NCI-H146 (cell line): ENCODE results near the gene KCNK3.
"Not testable (repeated sequence)": the region's sequence is repeated elsewhere in the genome, so short reads cannot be mapped to it uniquely, and the experiment has no call there.

Experiments
- DNase-seq: peaks from one replicate; lab custom pipeline; 2025; lab: John Stamatoyannopoulos, UW

Gene KCNK3

DNA sequence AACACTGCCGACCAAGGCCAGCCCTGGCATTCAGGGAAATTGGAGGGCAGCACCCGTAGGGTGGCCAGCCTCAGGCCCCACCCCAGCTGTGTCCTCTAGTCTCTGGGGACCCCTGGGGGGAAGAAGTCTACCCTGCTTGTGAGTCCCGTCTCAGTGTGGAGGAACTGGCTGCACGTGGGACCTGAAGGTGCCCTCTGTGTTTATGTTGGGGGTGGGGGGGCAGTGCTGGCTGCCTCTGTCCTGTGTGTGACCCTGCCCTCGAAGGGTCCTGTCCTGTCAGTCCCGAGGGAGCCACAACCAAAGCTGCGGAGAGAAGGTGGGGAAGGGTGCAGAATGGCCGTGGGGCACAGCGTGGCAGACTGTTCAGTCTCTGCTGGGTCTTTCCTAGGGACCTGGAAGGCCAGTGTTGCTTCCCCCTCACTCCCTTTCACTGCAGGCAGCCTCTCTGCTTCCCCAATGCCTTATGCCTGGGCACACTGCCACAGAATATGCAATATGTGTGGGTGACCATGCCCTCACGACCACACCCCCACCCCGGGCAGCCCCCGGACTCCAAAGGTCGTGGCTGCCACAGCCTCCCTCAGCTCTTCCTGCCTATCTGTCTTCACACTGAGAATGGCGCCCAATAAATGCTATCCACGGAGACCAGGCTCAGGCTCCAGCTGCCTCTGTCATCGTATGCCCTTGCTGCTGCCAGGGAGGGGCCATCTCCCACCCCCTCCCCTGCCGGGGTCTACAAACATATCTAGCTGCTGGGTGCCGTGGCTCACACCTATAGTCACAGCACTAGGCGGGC lies 38.2 kb downstream of the KCNK3 start:
- DNase-seq = no peak

DNA sequence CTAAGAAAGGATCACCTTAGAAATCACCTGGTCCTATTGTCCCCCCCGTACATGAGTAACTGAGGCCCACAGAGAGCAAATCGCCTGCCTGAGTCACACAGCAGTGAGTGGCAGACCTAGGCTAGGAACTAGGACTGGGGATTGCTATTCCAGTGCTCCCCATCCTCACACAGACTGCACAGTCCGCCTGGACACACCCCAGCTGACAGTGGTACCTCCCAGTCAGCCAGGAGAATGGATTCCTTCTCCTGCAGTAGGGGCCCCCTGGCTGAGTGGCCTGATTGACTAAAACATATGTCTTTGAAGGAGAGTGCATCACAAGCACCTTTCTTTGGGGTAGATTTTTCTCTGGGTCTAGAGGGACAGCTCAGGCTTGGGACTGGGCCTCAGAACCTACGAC lies 39.2 kb downstream of the KCNK3 start:
- DNase-seq = no peak

DNA sequence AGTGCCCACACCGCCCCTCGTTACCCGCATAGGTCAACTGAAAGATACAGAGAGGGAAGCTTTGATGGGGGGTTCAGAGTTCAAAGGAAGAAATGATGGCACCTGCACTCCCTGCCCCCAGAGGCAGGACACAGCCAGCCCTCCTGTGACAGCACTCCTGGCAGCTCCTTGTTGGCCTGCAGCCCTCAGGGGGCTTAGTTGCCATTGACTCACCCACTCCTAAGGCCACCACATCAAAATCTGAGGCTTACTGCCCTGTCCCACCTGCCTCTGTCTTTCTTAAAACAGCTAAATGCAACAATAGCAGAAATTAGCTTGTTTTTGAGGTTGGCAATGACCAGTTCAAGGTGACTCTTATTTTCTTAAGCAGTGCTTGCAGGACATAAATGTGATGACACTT lies 39.9 kb downstream of the KCNK3 start:
- DNase-seq = no peak

DNA sequence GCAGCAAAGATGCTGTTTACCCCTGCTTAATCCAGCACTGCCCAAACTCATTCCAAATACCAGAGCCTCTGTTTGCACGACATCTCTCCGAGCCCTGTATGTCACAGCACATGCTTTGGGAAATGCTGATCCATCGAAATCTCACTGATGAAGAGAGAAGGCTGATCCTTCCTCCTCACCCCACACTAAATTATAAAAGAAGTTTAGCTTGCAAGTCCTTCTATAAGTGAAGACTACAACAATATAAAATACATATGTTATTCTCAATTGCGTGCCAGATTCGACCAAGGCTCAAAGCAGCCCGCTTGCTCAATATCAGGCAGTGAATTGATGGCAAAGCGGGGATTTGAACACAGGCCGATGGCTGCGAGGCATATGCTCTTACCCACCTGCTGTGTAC lies 40.9 kb downstream of the KCNK3 start:
- DNase-seq = no peak

DNA sequence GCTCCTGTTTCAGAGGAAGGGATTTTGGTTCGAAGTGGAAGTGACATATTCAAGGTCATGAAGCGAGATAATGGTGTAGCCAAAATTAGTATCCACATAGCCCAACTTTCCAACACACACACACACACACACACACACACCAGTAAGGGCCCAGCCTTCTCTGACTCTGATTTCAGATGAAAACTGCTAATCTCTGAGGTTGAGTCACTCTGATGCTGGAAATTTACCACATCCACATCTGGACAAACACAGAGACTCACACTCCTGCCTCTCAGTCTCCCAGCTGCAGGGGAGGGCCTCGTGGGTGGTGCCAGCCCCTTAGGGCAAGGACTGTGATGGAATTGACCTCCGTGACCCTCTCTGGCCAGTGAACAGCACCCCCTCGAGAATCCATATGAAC lies 42.6 kb downstream of the KCNK3 start:
- DNase-seq = no peak

DNA sequence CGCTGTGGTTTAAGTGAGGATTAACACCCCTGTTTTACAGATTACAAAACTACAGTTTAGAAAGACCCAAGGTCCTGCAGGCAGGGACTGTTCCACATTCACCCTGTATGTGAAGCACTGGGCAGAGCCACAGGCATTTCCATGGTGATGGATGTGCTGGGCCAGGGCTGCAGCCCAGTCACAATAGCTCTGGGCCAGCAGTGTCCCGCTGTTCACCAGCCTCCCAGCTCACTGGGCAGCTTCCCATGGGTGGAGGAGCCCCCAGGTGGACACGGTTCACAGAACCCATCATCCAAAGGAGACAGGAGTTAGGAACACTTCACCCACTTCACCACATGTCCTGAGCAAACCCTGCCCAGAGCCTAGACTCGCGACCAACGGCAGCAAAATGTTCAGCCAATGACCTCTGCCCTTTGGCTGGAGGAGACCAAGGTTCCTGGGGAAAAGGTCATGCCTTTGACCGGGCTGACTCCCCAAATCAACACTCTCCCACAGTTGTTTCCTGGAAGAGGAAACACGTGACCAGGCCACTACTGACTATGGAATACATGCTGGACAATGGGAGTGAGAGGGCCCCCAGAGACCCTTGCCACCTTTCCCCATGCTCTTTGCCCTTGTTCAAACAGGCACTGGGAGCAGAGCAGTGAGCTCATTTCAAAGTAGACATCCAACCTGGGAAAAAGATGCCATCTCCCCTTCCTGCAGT lies 43.5 kb downstream of the KCNK3 start:
- DNase-seq = no peak

DNA sequence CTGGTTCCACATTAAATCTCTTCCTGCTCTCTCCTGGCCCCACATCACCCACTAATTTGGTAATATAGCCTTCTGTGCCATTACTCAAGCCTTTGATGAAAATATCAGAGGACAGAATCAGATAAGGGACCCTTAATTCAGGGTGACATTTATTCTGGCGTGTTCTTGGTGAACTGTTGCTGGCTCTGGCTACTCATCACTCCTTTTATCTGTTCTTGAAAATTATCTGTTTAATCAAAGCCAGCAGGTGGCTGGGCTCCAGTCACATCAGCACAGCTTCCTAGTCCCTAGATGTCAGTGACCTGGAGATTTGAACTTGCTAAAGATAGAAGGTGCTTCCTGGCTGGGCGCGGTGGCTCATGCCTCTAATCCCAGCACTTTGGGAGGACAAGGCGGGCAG lies 44.7 kb downstream of the KCNK3 start:
- peak; percentile 41 for DNase-seq

DNA sequence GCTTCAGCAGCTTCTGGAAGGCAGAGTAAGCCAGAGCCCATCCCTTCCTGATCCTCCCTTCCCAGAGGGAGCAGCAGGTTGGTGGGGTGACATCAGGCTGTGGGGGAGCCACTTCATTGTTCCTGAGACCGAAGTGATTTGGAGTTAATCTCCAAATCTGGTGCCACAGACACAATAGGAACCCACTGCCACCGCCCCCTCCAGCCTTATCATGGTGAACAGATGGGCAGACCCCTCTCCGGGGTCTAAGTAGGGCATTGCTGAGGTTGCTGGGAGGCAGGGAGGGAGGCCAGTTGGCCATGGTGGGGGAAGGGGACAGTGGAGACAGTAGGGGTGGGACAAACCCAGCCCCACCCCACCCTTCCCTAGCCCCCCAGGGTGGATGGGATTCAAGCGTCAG lies 46.0 kb downstream of the KCNK3 start:
- DNase-seq = no peak

DNA sequence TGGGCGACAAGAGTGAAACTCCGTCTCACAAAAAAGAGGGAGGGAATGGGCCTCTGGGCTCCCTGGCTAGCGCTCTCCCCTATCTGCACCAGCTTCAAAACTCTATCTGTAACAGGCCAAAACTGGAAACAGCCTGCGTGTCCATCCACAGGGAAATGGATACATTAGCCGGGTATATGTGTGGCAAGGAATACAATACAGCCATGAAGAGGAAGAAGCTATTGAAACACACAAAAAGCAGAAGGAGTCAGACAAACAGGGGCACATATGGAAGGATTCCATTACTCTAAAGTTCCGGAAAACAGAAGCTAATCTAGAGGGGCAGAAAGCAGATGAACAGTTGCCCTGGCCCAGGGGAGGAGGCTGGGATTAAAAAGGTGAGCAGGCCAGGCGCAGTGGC lies 47.0 kb downstream of the KCNK3 start:
- DNase-seq = no peak

DNA sequence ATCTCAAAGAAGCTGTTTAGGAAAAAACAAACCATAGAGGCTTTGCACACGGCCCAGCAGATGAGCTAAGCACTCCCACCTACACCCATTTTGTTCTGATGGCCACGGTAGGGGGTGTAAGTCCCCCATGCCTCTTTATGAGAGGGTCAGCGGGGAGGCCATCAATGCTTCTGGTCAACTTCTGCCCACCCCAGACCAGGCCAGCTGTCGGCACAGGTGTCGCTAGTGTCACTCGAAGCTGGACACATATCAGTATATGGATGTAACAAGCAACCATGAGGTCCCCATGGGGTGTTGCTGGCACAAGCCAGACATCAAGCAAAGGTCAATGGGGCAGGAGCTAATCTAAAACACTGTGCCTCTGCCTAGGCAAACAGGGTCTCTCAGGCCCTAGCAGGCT lies 47.8 kb downstream of the KCNK3 start:
- DNase-seq = no peak

DNA sequence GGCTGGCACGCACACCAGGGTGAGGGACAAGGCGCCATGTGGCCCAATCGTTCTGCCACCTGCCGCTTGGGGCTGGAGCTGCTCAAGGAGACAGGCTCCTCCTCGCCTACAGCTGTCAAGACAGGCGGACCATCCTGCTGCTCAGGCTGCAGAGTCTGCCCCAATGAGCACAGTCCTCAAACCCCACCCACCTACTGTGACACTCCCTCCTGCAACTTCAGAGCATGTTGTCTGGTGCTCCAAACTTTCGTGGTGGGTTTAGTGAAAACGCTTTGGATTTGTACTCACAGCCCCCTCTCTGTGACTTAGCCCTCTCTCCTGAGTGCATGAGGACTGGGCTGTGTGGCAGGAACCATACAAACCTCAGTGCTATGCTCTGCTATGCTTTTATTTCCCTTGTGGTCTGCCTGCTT lies 48.4 kb downstream of the KCNK3 start:
- DNase-seq = no peak

DNA sequence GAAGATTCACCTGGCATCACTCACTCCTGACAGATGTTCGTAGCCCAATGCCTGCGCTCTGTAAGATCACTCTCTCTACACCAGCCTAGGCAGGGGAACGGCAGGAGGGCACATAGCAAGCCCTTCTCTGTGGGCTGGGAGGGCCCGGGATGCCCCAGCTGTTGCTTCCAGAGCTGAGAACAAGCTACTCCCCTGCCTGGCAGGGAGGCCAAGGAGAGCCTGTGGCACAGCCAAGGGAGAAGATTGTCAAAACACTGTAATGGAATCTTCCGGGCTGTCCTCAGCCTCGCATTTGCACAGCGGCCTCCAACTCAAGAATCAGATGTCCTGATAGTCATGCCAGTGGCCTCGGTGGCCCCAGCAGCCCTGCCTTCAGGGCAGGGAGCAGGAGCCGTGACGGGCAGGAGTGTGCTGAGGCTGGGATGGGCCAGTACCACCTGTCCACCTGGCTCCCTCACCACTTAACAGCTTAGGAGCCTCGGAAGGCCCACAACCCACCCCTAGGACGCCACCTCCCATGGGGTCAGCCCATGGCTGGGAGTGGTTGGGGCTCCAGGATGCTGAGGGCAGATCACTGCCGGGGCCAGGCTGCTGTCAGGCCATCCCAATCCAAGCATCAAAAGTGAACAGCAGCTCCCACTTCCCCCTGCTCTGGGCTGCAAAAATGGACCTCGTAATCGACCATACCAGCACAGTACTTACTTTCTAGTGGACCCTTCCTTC lies 49.7 kb downstream of the KCNK3 start:
- no peak for DNase-seq

DNA sequence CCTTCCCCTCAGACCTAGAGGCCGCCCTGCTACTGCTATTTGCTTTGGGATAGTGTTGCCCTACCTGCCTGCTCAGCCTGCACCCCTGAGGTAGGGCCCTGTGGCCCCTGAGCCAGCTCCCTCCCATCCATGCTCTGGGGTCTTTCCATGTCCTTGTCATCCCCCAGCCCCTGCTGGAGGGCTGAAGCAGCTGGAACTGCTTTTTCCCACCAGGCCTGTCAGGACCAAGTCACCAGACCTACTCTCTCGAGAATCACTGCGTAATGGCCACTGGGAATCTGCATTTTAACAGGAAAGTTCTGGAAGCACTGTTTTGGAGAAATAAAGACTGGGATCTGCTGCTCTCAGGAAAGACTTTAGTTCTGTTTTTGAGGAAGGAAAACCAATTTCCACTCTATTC lies 51.3 kb downstream of the KCNK3 start:
- no peak for DNase-seq

DNA sequence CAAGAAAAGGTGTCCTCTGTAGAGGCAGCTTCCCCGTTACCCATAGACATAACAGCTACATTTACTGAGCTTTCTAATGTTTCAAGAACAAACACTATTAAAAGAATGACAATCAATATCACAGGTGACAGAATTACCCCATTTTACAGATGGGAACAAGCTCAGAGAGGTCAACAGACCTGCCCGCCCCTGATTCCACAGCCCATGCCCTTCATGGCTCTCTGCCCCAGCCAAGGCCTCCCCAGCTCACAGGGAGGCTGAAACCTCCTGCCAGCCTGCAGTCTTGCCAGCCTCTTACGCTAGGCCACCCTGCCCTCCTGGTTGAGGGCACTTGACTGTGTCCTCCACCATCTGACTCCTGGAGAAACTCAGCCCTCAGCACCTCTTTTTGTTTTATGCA lies 52.4 kb downstream of the KCNK3 start:
- DNase-seq = no peak

DNA sequence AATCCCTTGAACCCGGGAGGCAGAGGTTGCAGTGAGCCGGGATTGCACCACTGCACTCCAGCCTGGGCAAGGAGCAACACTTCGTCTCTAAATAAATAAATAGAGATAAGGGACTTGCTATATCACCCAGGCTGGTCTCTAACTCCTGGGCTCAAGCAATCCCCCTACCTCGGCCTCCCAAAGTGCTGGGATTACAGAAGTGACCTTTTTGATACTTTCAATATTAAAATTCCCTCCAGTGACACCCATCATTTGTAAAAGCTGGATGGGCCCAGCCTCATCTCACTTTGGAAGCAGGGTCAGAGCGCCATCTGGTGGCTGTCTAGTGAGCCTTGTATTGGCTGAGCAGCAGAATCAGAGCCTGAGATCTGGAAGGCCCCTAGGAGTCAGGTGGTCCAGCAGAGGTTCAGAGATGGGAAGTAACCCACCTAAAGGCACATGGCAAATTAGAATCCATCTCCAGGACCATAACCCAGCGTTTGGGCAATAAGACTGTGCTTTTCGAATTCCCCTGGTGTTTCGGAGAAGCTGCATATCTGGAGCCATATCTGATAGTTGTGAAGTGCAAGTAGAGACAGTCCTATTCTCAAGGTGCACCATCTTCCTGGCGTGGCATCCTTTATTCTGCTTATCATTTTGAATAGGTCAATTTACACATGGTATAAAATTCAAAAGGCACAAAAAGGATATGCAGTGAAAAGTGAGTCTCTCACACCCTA lies 53.2 kb downstream of the KCNK3 start:
- peak; percentile 74 for DNase-seq

DNA sequence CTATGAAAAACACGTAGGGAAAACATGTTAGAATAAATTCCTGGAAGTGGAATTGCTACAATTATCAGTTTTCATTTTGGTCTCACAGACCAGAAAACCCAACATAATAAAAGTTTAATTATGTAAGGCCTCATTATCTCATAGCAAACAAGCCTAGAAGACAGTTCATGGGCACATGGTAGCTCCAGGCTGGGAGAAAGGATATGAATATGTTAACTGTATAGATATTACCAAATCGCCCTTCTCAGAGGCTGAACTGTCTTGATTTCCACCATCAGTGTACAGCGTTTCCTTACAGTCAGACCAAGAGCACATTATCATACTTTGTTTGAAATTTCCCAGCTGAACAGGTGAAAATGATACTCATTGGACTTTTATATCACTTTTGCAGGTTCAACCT lies 54.4 kb downstream of the KCNK3 start:
- DNase-seq = no peak

DNA sequence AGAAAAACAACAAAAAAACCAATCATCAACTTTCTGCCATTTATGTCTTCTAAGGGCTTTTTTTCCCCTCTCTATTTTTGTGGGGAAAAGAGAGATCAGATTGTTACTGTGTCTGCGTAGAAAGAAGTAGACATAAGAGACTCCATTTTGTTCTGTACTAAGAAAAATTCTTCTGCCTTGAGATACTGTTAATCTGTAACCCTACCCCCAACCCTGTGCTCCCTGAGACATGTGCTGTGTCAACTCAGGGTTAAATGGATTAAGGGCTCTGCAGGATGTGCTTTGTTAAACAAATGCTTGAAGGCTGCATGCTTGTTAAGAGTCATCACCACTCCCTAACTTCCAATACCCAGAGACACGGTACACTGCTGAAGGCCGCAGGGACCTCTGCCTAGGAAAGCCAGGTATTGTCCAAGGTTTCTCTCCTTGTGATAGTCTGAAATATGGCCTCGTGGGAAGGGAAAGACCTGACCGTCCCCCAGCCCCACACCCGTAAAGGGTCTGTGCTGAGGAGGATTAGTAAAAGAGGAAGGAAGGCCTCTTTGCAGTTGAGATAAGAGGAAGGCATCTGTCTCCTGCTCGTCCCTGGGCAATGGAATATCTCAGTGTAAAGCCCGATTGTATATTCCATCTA lies 57.4 kb downstream of the KCNK3 start:
- peak; percentile 46 for DNase-seq

DNA sequence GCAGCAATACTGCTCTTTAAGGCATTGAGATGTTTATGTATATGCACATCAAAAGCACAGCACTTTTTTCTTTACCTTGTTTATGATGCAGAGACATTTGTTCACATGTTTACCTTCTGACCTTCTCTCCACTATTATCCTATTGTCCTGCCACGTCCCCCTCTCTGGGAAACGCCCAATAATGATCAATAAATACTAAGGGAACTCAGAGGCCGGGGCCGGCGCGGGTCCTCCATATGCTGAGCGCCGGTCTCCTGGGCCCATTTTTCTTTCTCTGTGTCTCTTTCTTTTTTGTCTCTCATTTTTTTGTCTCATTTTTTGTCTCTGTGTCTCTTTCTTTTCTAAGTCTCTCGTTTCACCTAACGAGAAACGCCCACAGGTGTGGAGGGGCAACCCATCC lies 57.9 kb downstream of the KCNK3 start:
- DNase-seq = not testable (repeated sequence)

DNA sequence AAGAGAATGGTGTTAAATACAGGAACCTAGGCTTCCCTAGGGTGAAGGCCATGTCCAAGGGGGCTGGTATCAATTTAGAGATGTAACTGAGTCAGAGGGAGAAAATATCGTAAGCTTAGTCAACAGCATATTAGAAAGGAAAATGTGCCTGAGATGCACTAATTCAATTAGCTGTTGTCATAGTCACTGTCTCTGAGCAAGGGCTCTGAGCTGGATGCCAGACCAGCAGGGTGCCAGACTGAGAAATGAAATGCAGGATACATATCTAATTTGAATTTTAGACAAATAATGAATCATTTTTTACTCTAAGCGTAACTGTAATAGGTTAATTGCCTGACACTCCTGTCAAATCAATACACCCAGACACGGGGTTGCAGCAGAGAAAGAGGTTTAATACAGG lies 60.1 kb downstream of the KCNK3 start:
- DNase-seq = peak; percentile 74

DNA sequence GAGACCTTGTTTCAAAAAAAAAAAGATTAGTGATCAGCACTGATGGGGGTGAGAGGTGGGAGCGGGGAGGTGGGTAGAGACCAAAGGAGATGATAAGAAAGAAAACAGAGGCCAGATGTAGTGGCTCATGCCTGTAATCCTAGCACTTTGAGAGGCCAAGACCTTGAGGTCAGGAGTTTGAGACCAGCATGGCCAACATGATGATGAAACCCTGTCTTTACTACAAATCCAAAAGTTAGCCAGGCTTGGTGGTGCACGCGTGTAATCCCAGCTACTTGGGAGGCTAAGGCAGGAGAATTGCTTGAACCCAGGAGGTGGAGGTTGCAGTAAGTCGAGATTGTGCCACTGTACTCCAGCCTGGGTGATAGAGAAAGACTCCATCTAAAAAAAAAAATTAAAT lies 62.0 kb downstream of the KCNK3 start:
- DNase-seq = no peak

DNA sequence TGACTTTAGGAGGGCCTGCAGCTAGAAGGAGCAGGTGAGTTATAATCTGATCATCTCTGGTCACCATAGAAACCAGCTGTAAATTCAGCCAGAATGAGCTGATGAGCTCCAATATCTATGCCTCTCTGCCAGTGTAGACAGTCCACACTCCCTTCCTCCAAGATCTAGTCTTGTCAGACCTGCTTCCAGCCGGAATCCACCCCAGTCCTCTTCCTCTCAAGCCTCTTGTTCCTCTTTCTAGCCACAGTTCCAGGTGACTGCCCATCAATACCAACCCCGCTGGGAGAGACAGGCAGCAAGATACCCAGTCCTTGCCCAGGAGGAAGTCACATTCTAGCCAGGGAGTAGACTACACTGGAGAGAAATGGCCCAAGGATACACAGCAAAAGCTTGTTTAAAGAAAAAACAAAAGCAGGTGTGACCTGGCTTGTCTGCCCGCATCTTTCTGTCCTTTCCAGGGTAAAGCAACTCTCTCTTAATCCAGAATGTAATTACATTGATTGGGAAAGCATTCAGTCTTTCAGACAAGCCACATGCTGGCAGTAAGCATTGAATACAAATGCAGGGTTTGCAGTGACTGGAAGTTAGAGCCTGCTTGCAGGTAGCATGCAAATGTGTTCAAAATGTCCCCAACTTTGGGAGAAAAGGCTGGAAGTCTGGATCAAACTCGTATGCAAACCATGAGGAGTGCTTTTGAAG lies 62.6 kb downstream of the KCNK3 start:
- peak; percentile 84 for DNase-seq
